ELR (cell line): Measurements from ENCODE around the gene NKAIN2.
"Not testable (repeated sequence)": the region's sequence is repeated elsewhere in the genome, so short reads cannot be mapped to it uniquely, and the experiment has no call there.

Source experiments
- DNase-seq: peaks from one replicate; pipeline ENCODE4 v3.0.0-alpha.2; 2015; ENCODE audit warnings: low read depth

NKAIN2 gene

GRCh38 chr6:124080483-124080882 lies 276.8 kb downstream of the NKAIN2 start:
- DNase-seq = no peak

- DNase-seq = no peak
Measured at GRCh38 chr6:124090491-124090890, 286.8 kb downstream of the NKAIN2 start.

GRCh38 chr6:124099520-124099919 lies 295.9 kb downstream of the NKAIN2 start:
- DNase-seq = no peak

GRCh38 chr6:124110514-124110913 lies 306.8 kb downstream of the NKAIN2 start:
- DNase-seq = no peak

- no peak for DNase-seq
Measured at GRCh38 chr6:124119596-124119995, 315.9 kb downstream of the NKAIN2 start.

GRCh38 chr6:124123617-124124209 lies 320.0 kb downstream of the NKAIN2 start:
- no peak for DNase-seq

- no peak for DNase-seq
Measured at GRCh38 chr6:124131259-124131658, 327.6 kb downstream of the NKAIN2 start.

GRCh38 chr6:124131779-124132178 lies 328.1 kb downstream of the NKAIN2 start:
- DNase-seq = no peak

- DNase-seq = no peak
Measured at GRCh38 chr6:124132256-124132655, 328.6 kb downstream of the NKAIN2 start.

- no peak for DNase-seq
Measured at GRCh38 chr6:124142852-124143251, 339.2 kb downstream of the NKAIN2 start.

- DNase-seq = no peak
Measured at GRCh38 chr6:124143435-124143834, 339.8 kb downstream of the NKAIN2 start.

- DNase-seq = no peak
Measured at GRCh38 chr6:124147621-124148020, 344.0 kb downstream of the NKAIN2 start.

GRCh38 chr6:124148236-124148957 lies 344.7 kb downstream of the NKAIN2 start:
- no peak for DNase-seq

- DNase-seq = no peak
Measured at GRCh38 chr6:124149646-124150045, 346.0 kb downstream of the NKAIN2 start.

GRCh38 chr6:124158024-124158423 lies 354.4 kb downstream of the NKAIN2 start:
- DNase-seq = no peak

GRCh38 chr6:124163676-124164075 lies 360.0 kb downstream of the NKAIN2 start:
- no peak for DNase-seq

- DNase-seq = no peak
Measured at GRCh38 chr6:124164343-124164742, 360.7 kb downstream of the NKAIN2 start.

- DNase-seq = not testable (repeated sequence)
Measured at GRCh38 chr6:124167249-124167648, 363.6 kb downstream of the NKAIN2 start.

- no peak for DNase-seq
Measured at GRCh38 chr6:124190256-124190655, 386.6 kb downstream of the NKAIN2 start.

- DNase-seq = no peak
Measured at GRCh38 chr6:124193132-124193531, 389.5 kb downstream of the NKAIN2 start.

GRCh38 chr6:124197148-124197547 lies 393.5 kb downstream of the NKAIN2 start:
- DNase-seq = no peak

GRCh38 chr6:124199286-124199685 lies 395.6 kb downstream of the NKAIN2 start:
- no peak for DNase-seq

- DNase-seq = no peak
Measured at GRCh38 chr6:124200661-124201060, 397.0 kb downstream of the NKAIN2 start.
